Measurements from ENCODE around the gene SNX25. TPM values are rescaled to one million over a fixed set of nuclear protein-coding genes. Genes with fewer than 3 reads are reported as not detected.
A peak's percentile ranks its signal among the peaks of the same experiment; 100 is the strongest.

The SNX25 gene
- total and polyA plus RNA-seq, 2 of the 13 experiments (the other 11 are each of a cell fraction or from before 2014, with no cell fraction given) = 23.4 to 23.5 TPM

GRCh38 chr4:185201977-185202962 lies 7.1 kb upstream of the SNX25 start (continued):
- TF ChIP-seq ZBTB7B (CRISPR knock-in tag; IDR thresholded peaks at IDR 0.05) (0 out of 2 replicates have a peak, but pooled peaks have one; percentile 46), MED13 (CRISPR knock-in tag; IDR thresholded peaks at IDR 0.05) (peak; percentile 59; the same call in 1 of the 2 replicates), ZSCAN30 (CRISPR knock-in tag; IDR thresholded peaks at IDR 0.05) (0 out of 2 replicates have a peak, but pooled peaks have one; percentile 19), ZNF430 (CRISPR knock-in tag; IDR thresholded peaks at IDR 0.05) (peak; percentile 80; the same call in 1 of the 2 replicates), ZNF251 (CRISPR knock-in tag; IDR thresholded peaks at IDR 0.05) (no peak), ZNF781 (CRISPR knock-in tag; IDR thresholded peaks at IDR 0.05; ENCODE audit: borderline replicate concordance, not compliant biosample characterization) (peak; percentile 59), TBX2 (CRISPR knock-in tag; IDR thresholded peaks at IDR 0.05; ENCODE audit: borderline replicate concordance) (peak; percentile 73; the same call in 1 of the 2 replicates), ZNF331 (CRISPR knock-in tag; IDR thresholded peaks at IDR 0.05) (peak; percentile 41), ZNF367 (CRISPR knock-in tag; IDR thresholded peaks at IDR 0.05; ENCODE audit: borderline replicate concordance) (no peak), ZBTB38 (CRISPR knock-in tag; IDR thresholded peaks at IDR 0.05) (no peak; the same call in 1 of the 2 replicates), MED8 (CRISPR knock-in tag; IDR thresholded peaks at IDR 0.05; ENCODE audit: insufficient replicate concordance) (peak; percentile 55), REST (IDR thresholded peaks at IDR 0.05; ENCODE audit: borderline replicate concordance in 1 of 2, low read depth in 1 of 2, low read length in 2 of 2) (0 out of 4 replicates have a peak, but pooled peaks of 1 of the 2 experiments have one; percentile 51), NPAS2 (CRISPR knock-in tag; IDR thresholded peaks at IDR 0.05; ENCODE audit: borderline replicate concordance) (no peak)
- TF ChIP-seq, protein P1, sequence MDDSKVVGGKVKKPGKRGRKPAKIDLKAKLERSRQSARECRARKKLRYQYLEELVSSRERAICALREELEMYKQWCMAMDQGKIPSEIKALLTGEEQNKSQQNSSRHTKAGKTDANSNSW (CRISPR knock-in tag; IDR thresholded peaks at IDR 0.05; ENCODE audit: borderline replicate concordance) = no peak
- TF ChIP-seq, protein P2, sequence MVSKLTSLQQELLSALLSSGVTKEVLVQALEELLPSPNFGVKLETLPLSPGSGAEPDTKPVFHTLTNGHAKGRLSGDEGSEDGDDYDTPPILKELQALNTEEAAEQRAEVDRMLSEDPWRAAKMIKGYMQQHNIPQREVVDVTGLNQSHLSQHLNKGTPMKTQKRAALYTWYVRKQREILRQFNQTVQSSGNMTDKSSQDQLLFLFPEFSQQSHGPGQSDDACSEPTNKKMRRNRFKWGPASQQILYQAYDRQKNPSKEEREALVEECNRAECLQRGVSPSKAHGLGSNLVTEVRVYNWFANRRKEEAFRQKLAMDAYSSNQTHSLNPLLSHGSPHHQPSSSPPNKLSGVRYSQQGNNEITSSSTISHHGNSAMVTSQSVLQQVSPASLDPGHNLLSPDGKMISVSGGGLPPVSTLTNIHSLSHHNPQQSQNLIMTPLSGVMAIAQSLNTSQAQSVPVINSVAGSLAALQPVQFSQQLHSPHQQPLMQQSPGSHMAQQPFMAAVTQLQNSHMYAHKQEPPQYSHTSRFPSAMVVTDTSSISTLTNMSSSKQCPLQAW (CRISPR knock-in tag; IDR thresholded peaks at IDR 0.05) = peak; percentile 87
- TF ChIP-seq, protein P3, sequence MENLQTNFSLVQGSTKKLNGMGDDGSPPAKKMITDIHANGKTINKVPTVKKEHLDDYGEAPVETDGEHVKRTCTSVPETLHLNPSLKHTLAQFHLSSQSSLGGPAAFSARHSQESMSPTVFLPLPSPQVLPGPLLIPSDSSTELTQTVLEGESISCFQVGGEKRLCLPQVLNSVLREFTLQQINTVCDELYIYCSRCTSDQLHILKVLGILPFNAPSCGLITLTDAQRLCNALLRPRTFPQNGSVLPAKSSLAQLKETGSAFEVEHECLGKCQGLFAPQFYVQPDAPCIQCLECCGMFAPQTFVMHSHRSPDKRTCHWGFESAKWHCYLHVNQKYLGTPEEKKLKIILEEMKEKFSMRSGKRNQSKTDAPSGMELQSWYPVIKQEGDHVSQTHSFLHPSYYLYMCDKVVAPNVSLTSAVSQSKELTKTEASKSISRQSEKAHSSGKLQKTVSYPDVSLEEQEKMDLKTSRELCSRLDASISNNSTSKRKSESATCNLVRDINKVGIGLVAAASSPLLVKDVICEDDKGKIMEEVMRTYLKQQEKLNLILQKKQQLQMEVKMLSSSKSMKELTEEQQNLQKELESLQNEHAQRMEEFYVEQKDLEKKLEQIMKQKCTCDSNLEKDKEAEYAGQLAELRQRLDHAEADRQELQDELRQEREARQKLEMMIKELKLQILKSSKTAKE (CRISPR knock-in tag; IDR thresholded peaks at IDR 0.05; ENCODE audit: borderline replicate concordance) = peak; percentile 83
- TF ChIP-seq, protein P4, sequence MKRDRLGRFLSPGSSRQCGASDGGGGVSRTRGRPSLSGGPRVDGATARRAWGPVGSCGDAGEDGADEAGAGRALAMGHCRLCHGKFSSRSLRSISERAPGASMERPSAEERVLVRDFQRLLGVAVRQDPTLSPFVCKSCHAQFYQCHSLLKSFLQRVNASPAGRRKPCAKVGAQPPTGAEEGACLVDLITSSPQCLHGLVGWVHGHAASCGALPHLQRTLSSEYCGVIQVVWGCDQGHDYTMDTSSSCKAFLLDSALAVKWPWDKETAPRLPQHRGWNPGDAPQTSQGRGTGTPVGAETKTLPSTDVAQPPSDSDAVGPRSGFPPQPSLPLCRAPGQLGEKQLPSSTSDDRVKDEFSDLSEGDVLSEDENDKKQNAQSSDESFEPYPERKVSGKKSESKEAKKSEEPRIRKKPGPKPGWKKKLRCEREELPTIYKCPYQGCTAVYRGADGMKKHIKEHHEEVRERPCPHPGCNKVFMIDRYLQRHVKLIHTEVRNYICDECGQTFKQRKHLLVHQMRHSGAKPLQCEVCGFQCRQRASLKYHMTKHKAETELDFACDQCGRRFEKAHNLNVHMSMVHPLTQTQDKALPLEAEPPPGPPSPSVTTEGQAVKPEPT (CRISPR knock-in tag; IDR thresholded peaks at IDR 0.05; ENCODE audit: low read depth) = no peak
